WTC11 (cell line): ENCODE results near the gene SLC2A9.
"Not testable (repeated sequence)": the region's sequence is repeated elsewhere in the genome, so short reads cannot be mapped to it uniquely, and the experiment has no call there.

Source experiments
- CTCF ChIP-seq: fragments of 200-600 bp; IDR thresholded peaks from 2 replicates; pipeline ENCODE4 v1.8.0; 2022; ENCODE audit warnings: antibody characterized with exemption
- FOXJ3 ChIP-seq: sonication (generic); formaldehyde crosslinking; IDR thresholded peaks from 2 replicates; pipeline ENCODE4 v1.9.0; 2021; ENCODE audit warnings: missing genetic modification reagents, mild to moderate bottlenecking, borderline replicate concordance
- FOXP1 ChIP-seq: sonication (generic); formaldehyde crosslinking; IDR thresholded peaks from 2 replicates; pipeline ENCODE4 v1.8.0; 2022; ENCODE audit warnings: missing genetic modification reagents, mild to moderate bottlenecking, moderate library complexity, borderline replicate concordance
- ZNF121 ChIP-seq: sonication (generic); formaldehyde crosslinking; IDR thresholded peaks from 2 replicates; pipeline ENCODE4 v1.8.0; 2023; ENCODE audit warnings: missing genetic modification reagents
- ZNF416 ChIP-seq: fragments of 250-450 bp; sonication (Bioruptor Pico); IDR thresholded peaks from 2 replicates; pipeline ENCODE4 v1.9.0; 2021; ENCODE audit warnings: mild to moderate bottlenecking, inconsistent platforms
- TF ChIP-seq, protein P1 (sequence below): sonication (generic); formaldehyde crosslinking; IDR thresholded peaks from 2 replicates; pipeline ENCODE4 v1.8.1; 2023; ENCODE audit warnings: mild to moderate bottlenecking, moderate library complexity, missing genetic modification reagents
- TF ChIP-seq, protein P2 (sequence below): sonication (generic); formaldehyde crosslinking; IDR thresholded peaks from 2 replicates; pipeline ENCODE4 v1.8.0; 2022; ENCODE audit warnings: mild to moderate bottlenecking, missing genetic modification reagents

GRCh38 chr4:9785891-9786290 is 235.4 kb downstream of the SLC2A9 start:
- TF ChIP-seq, protein P1, sequence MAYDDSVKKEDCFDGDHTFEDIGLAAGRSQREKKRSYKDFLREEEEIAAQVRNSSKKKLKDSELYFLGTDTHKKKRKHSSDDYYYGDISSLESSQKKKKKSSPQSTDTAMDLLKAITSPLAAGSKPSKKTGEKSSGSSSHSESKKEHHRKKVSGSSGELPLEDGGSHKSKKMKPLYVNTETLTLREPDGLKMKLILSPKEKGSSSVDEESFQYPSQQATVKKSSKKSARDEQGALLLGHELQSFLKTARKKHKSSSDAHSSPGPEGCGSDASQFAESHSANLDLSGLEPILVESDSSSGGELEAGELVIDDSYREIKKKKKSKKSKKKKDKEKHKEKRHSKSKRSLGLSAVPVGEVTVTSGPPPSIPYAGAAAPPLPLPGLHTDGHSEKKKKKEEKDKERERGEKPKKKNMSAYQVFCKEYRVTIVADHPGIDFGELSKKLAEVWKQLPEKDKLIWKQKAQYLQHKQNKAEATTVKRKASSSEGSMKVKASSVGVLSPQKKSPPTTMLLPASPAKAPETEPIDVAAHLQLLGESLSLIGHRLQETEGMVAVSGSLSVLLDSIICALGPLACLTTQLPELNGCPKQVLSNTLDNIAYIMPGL (CRISPR knock-in tag) = not testable (repeated sequence)
- not testable (repeated sequence) for TF ChIP-seq CTCF; ZNF121 (CRISPR knock-in tag); FOXP1 (CRISPR knock-in tag); FOXJ3 (CRISPR knock-in tag); ZNF416 (CRISPR knock-in tag)
- TF ChIP-seq, protein P2, sequence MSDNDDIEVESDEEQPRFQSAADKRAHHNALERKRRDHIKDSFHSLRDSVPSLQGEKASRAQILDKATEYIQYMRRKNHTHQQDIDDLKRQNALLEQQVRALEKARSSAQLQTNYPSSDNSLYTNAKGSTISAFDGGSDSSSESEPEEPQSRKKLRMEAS = not testable (repeated sequence)
